Measurements from ENCODE around the gene SNX1. TPM values are rescaled to one million over a fixed set of nuclear protein-coding genes. Genes with fewer than 3 reads are reported as not detected.

The SNX1 gene
- total RNA-seq, 1 donor from 2014 or later, result 87.7 TPM

- H3K27ac ChIP-seq (ENCODE audit: low read depth, low read length), result no peak overlapping the region
- H3K36me3 ChIP-seq (ENCODE audit: insufficient read depth, low read length), result peaks cover 12% of the 10 kb centered on the region
- TF ChIP-seq EZH2 (IDR thresholded peaks at IDR 0.05; ENCODE audit: insufficient read depth, low read length), result no peak
- TF ChIP-seq CTCF (IDR thresholded peaks at IDR 0.05; ENCODE audit: insufficient read depth, low read depth, low read length), result no peak
- H3K4me1 Mint-ChIP-seq (ENCODE audit: low read depth, unreplicated experiment), result peaks cover 15% of the 10 kb centered on the region
- FAIRE-seq (no peak), DNase-seq (ENCODE audit: low read depth) (no peak)
- H3K4me3 Mint-ChIP-seq (ENCODE audit: unreplicated experiment), result peak overlapping the region; percentile 95
- H3K27me3 ChIP-seq (ENCODE audit: insufficient read depth, low read length), result no peaks in the 10 kb centered on the region
- H3K4me1 ChIP-seq (ENCODE audit: insufficient read depth, low read length), result peaks cover 18% of the 10 kb centered on the region
- H3K4me2 ChIP-seq (ENCODE audit: low read length), result peak overlapping the region; percentile 87
- no peak overlapping the region for H3K9ac ChIP-seq (ENCODE audit: low read length)
- no peaks in the 10 kb centered on the region for H3K27me3 Mint-ChIP-seq (ENCODE audit: low read depth, unreplicated experiment)
- H3K27ac Mint-ChIP-seq (ENCODE audit: unreplicated experiment), result peak overlapping the region; percentile 67
- peak overlapping the region; percentile 73 for H3K4me3 ChIP-seq (ENCODE audit: insufficient read depth, low read depth, low read length)
- no peaks in the 10 kb centered on the region for H3K9me3 Mint-ChIP-seq (ENCODE audit: unreplicated experiment)
- no peaks in the 10 kb centered on the region for H3K9me3 ChIP-seq (ENCODE audit: insufficient read depth, low read depth, low read length)
- H4K20me1 ChIP-seq (ENCODE audit: insufficient read depth, low read length), result peaks cover 18% of the 10 kb centered on the region
- peaks cover 6% of the 10 kb centered on the region for H3K36me3 Mint-ChIP-seq (ENCODE audit: low read depth, unreplicated experiment)
- H2AFZ ChIP-seq (ENCODE audit: low read depth, low read length), result no peak overlapping the region
- H3K79me2 ChIP-seq (ENCODE audit: insufficient read depth, low read length), result peaks cover 60% of the 10 kb centered on the region
Observed at GRCh38 chr15:64092075-64092820, 3.5 kb upstream of the SNX1 start.

GRCh38 chr15:64092864-64093626 lies 2.7 kb upstream of the SNX1 start:
- H3K36me3 ChIP-seq (ENCODE audit: insufficient read depth, low read length), result peaks cover 7% of the 10 kb centered on the region
- H3K4me2 ChIP-seq (ENCODE audit: low read length), result peak overlapping the region; percentile 87
- Mint-ChIP-seq H3K4me1 (ENCODE audit: low read depth, unreplicated experiment) (peaks cover 17% of the 10 kb centered on the region), H3K36me3 (ENCODE audit: low read depth, unreplicated experiment) (peaks cover 3% of the 10 kb centered on the region), H3K27ac (ENCODE audit: unreplicated experiment) (peak overlapping the region; percentile 99), H3K9me3 (ENCODE audit: unreplicated experiment) (no peaks in the 10 kb centered on the region), H3K4me3 (ENCODE audit: unreplicated experiment) (peak overlapping the region; percentile 95), H3K27me3 (ENCODE audit: low read depth, unreplicated experiment) (no peaks in the 10 kb centered on the region)
- peak overlapping the region; percentile 73 for H3K4me3 ChIP-seq (ENCODE audit: insufficient read depth, low read depth, low read length)
- H3K27me3 ChIP-seq (ENCODE audit: insufficient read depth, low read length), result no peaks in the 10 kb centered on the region
- H4K20me1 ChIP-seq (ENCODE audit: insufficient read depth, low read length), result peaks cover 26% of the 10 kb centered on the region
- DNase-seq (ENCODE audit: low read depth), result peak; percentile 74
- no peak for FAIRE-seq
- H3K79me2 ChIP-seq (ENCODE audit: insufficient read depth, low read length), result peaks cover 68% of the 10 kb centered on the region
- H3K27ac ChIP-seq (ENCODE audit: low read depth, low read length), result peak overlapping the region; percentile 89
- no peaks in the 10 kb centered on the region for H3K9me3 ChIP-seq (ENCODE audit: insufficient read depth, low read depth, low read length)
- H2AFZ ChIP-seq (ENCODE audit: low read depth, low read length), result peak overlapping the region; percentile 91
- H3K4me1 ChIP-seq (ENCODE audit: insufficient read depth, low read length), result peaks cover 26% of the 10 kb centered on the region
- TF ChIP-seq CTCF (IDR thresholded peaks at IDR 0.05; ENCODE audit: insufficient read depth, low read depth, low read length), result no peak
- no peak for TF ChIP-seq EZH2 (IDR thresholded peaks at IDR 0.05; ENCODE audit: insufficient read depth, low read length)
- H3K9ac ChIP-seq (ENCODE audit: low read length), result peak overlapping the region; percentile 87

Data from astrocyte (in vitro differentiated cells and primary cell).